GM12892 (cell line): ENCODE measurements around the gene RSL1D1. TPM values are rescaled to one million over a fixed set of nuclear protein-coding genes. Genes with fewer than 3 reads are reported as not detected.

Experiments
- DNase-seq: peaks from one replicate; pipeline ENCODE4 v3.0.0; 2011; ENCODE audit not compliant: insufficient read length
- FAIRE-seq: peaks from 2 replicates; lab custom pipeline; 2011; peaks lifted over from hg19 to GRCh38; lab: Jason Lieb, UNC
- POLR2A ChIP-seq: IDR thresholded peaks from 2 replicates; pipeline ENCODE4 v1.6.1; 2011; ENCODE audit warnings: low read depth, low read length, control low read depth
- POLR2AphosphoS5 ChIP-seq: IDR thresholded peaks from 2 replicates; pipeline ENCODE4 v1.6.1; 2011; ENCODE audit warnings: low read depth, low read length, control low read depth
- TAF1 ChIP-seq: IDR thresholded peaks from 2 replicates; pipeline ENCODE4 v1.6.1; 2011; ENCODE audit warnings: low read depth, mild to moderate bottlenecking, control low read depth, low read length, borderline replicate concordance
- polyA plus RNA-seq: library from polyadenylated mRNA; unstranded; fragments of >200 nt; gene quantifications from one replicate; pipeline ENCODE4 v1.2.1, GENCODE V29; 2012; ENCODE audit warnings: missing spikeins, inconsistent platforms; ENCODE audit not compliant: missing spikeins

The RSL1D1 gene
- 304 TPM for polyA plus RNA-seq

DNA sequence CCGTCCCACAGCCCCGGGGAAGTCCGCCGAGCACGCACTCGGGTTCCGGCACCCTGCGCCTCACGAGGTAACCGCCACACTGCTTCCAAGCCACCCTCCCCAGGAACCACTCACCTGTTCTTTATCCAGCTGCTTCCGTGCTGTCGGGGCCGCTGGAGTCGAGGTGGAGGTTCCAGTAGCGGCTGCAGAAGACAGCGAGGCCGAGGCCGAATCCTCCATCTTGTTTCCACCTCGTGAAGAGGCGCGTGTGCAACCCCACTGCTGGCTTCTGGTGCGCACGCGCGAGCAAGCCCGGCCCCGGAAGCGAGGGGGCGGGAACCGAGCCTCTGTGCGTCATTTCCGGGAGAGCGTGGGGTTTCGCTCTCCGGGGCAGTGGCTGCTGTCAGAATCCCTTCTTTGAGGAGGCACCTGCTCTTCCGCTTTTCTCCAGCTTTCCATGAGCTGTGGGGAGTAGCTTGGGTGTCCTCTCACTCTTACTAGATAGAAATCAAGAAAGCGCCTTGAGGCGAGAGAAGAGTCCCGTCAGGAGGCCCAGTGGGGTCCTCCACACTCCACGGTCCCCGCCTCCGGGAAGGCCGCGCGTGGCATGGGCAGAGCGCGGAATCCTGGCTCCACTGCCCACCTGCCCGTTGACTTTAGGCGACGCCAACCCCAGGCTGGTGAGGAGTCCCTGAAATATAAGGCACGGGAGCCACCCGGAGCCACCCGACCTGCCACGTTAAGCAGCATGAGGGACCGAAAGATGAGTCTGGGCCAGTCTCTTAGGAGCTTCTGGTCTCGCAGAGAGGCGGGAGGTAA, at the start of gene RSL1D1:
Gene RSL1D1 (minus strand): TSS at position 249 of the 798 bp plus-strand sequence. CDS start 30 bp downstream, at position 219.
- DNase-seq (peak; percentile 91), FAIRE-seq (peak; percentile 88)
- TF ChIP-seq TAF1: peak; percentile 96
- TF ChIP-seq POLR2AphosphoS5: peak; percentile 97
- TF ChIP-seq POLR2A: peak; percentile 98

DNA sequence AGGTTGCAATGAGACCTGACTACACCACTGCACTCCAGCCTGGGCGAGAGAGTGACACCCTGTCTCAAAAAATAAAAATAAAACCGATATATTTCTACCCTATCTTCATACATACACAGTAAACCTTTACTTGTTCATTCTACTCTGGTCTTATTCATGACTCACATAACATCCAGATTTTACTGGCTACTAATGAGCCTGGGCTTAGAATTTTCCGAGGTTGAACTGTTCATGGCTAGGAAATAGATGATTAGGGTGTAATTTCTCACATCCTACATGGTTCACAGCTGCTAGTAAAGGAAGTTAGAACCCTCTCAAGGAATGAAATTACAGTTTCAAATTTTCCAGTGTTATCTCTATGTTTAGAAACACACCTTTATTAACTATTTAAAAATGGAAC, 49.7 kb upstream of the RSL1D1 start:
- FAIRE-seq (no peak), DNase-seq (no peak)
- TF ChIP-seq POLR2AphosphoS5 (no peak), TAF1 (no peak), POLR2A (no peak)

DNA sequence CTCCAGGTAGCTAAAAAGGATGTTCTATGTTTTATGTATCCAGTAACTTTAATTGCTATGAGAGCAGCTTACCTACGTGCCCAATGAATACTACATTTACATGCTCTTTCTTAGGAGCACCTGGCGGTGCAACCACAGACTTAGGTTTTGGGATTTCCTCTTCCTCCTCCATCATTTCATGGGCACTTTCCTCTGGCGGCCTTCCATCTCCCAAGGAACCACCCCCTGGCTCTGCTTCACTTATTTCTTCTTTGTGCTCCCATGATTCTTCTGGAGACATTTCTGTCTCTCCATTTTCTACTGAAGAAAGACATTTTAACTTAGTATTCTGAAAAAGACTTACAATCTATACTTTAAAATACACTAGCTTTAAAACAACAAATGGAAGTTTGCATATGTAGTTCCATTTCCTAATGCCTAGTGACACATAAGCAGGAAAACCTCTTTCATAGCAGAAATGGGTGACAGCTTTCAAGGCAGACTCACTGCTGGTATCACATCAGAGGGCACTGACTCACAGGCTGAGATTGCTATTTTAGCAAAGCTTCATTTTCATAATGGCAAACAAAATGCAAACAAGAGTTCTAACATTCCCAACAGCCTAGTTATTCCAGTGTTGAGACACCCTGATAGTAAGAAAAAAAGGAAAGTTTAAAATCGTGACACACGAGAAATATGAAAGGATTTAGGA, 45.3 kb upstream of the RSL1D1 start:
- FAIRE-seq: no peak
- no peak for DNase-seq
- no peak for TF ChIP-seq TAF1
- no peak for TF ChIP-seq POLR2A
- TF ChIP-seq POLR2AphosphoS5: no peak

DNA sequence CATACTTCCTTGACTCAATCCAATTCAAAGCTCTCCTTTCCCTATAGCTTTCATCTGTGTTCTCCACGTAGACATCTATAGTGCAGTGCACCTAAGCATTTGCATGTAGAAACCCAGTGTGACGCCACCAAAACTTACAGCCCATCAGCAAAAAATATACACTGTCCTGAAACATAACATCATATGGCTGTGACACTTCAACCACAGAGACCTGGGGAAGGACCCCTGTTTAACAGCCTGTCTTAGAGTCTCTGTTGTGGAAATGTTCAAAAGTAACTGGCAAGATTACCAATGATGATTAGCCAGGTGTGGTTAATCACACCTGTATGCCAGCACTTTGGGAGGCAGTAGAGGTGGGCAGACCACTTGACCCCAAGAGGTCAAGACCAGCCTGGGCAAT, 42.2 kb upstream of the RSL1D1 start:
- FAIRE-seq (no peak), DNase-seq (no peak)
- TF ChIP-seq POLR2A: no peak
- TF ChIP-seq TAF1: no peak
- TF ChIP-seq POLR2AphosphoS5: no peak

DNA sequence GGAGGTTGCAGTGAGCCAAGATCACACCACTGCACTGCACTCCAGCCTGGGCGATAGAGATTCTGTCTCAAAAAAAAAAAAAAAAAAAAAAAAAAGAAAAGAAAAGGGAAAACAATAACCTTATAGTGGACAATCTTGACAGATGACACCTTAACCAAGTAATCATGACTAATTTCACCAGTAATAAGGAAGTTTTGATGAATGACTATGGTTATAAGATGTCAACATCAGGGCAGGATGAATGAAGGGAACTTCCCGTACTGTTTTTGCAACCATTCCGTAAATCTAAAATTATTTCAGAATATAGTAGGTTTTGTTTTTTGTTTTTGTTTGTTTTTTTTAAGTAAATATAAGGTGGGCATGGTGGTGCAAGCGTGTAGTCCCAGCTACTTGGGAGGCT, 41.4 kb upstream of the RSL1D1 start:
- TF ChIP-seq POLR2AphosphoS5 (no peak), POLR2A (no peak), TAF1 (no peak)
- FAIRE-seq (no peak), DNase-seq (no peak)

DNA sequence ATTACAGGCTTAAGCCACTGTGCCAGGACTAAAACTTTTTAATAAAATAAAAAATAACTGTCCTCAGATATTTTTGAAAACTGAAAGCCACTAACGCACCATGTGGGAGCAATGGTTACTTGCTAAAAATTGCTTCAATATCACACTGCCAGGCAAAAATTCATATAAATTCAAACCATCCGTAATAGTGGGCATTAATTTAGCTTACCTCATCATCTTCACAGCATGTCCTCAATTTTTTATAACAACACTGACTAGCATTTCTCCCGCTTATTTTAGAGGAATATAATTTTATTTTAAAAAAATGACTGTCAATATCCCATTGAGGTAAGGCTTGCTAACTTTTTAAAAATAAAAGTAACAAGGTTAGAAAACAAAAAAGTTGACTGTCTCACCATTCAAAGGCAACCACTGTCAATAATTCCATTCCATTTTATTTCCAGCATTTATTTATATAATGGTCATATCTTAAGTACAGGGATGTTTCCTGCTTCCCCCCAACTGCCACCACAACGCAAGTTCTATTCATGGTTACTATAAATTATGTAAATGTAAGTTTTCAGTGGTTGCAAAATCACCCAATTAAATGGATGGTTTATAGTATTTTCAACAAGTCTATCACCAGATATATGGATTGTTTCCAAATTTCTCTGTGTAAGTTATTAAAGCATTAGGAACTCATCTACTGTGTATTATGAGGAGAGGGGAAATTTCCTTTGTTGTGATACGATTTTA, 39.1 kb upstream of the RSL1D1 start:
- TF ChIP-seq POLR2AphosphoS5 (no peak), POLR2A (no peak), TAF1 (no peak)
- DNase-seq (no peak), FAIRE-seq (no peak)

DNA sequence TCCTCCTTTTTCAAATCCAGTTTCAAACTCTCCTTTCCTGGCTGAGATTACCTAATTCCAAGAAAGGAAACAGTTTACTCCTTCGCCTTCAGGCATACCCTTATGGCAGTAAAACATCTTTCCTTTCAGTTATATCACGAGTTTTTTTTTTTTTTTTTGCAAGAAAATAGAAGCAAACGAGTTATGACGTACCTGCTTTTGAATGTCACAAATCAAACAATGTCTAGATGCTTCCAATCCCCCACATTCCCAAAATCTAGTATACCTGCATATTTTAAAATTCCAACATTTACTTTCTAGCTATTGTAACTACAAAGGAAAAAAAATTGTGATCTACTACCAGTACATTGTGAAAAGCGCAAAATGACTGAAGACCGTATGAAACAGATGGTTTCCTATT, 35.5 kb upstream of the RSL1D1 start:
- no peak for FAIRE-seq
- TF ChIP-seq POLR2A (no peak), POLR2AphosphoS5 (no peak)
- no peak for DNase-seq

DNA sequence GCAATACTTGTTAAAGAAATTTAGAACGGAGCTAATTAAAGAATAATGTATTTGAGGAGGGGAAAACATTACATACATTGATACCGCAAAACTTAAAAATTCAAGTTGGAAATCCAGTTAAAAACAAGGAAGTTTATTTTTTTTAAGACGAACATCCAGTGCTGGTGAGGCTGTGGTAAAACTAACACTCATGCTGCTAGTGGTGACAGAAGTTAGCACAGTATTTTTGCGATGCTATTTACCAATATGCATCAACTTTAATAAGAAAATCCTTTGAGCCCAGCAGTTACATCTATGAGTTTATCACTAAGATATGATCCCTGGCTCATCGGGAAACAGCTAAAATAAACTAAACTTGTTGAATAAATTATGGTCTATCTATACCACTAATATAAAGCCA, 32.7 kb upstream of the RSL1D1 start:
- FAIRE-seq (no peak), DNase-seq (no peak)
- TF ChIP-seq POLR2AphosphoS5 (no peak), POLR2A (no peak), TAF1 (no peak)

DNA sequence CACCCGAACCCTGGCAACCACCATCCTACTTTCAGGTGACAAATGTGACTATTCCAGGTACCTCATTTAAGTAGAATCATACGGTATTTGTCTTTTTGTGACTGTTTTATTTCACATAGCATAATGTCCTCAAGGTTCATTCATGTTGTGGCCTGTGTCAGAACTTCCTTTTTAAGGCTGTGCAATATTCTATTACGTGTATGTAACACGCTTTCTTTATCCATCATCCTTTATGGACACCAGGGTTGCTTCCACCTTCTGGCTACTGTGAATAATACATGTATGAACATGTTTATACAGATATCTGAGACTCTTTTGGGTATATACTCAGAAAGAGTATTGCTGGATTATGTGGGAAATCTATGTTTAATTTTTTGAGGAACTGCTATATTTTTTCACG, 28.7 kb upstream of the RSL1D1 start:
- FAIRE-seq (no peak), DNase-seq (no peak)
- TF ChIP-seq POLR2AphosphoS5 (no peak), POLR2A (no peak), TAF1 (no peak)

DNA sequence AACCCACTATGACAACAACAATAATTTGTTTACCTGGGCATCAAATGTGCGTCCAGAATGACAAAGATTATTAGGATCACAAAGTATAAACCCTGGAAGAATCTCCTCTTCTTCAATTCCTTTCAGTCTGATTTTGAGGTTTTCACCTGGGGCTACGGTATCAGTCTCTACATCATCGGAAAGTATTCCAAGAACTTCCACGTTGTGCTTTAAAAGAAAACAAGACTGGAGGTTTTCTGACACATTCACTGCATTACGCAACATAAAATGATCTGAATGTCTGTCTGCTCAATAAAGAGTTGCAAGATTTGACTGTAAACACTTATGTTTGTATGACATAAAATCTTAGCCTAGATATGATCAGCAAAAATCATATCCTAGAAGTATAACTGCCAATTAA, 26.0 kb upstream of the RSL1D1 start:
- no peak for TF ChIP-seq POLR2A
- DNase-seq (no peak), FAIRE-seq (no peak)

DNA sequence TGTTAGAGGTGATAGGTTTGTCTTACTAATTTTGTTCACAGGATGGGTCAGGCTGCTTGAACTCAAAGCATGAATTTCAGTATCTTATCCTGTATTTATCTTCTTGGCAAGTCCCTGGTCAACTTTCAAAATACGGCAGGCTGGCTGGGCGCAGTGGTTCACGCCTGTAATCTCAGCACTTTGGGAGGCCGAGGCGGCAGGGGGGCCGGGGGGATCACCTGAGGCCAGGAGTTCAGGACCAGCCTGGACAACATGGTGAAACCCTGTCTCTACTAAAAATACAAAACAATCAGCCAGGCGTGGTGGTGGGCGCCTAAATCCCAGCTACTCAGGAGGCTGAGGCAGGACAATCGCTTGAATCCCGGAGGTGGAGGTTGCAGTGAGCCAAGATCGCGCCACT, 25.0 kb upstream of the RSL1D1 start:
- TF ChIP-seq POLR2AphosphoS5 (no peak), TAF1 (no peak), POLR2A (no peak)
- FAIRE-seq: no peak
- DNase-seq: no peak
